ENCODE results near the gene TRIM33. TPM values are rescaled to one million over a fixed set of nuclear protein-coding genes. Genes with fewer than 3 reads are reported as not detected.

The TRIM33 gene
- total RNA-seq, 1 experiment from 2014 or later, result 50.1 TPM

DNA sequence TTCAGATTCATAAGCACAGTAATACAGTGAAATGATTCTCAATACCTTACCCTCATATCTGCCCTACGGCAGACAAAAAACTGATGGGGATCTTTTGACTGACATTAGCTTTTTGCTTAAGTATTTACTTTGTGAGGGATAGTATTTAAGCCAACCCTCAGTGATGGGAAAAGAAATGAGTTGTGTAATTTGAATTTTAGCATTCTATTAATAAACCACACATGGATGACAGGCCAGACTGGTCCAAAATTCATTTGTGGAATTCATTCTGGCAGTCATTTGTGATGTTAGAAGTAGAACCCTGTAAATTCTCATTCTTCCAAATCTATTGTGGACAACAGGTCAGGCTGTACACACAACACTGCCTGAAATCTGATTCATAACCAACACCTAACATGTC, 14.9 kb downstream of the TRIM33 start:
- ChIA-PET CTCF (no interaction called here), POLR2A (ENCODE audit: low non-redundant PET) (no interaction called here)
- no TSS peak for BruUV-seq (replicated peaks)
- Histone ChIP-seq H3K27ac (ENCODE audit: low read depth, low read length, poor library complexity, severe bottlenecking) (no peak overlapping the region), H3K4me1 (ENCODE audit: insufficient read depth, low read length, poor library complexity, severe bottlenecking) (peaks cover 10% of the 10 kb centered on the region), H3K4me3 (ENCODE audit: low read depth, low read length, poor library complexity, severe bottlenecking) (no peak overlapping the region), H3K9me3 (ENCODE audit: low read depth, low read length, poor library complexity, severe bottlenecking) (peaks cover 13% of the 10 kb centered on the region), H3K36me3 (ENCODE audit: insufficient read depth, low read length, poor library complexity, severe bottlenecking) (no peaks in the 10 kb centered on the region), H3K27me3 (replicated peaks; ENCODE audit: insufficient read depth, low read depth, low read length, poor library complexity) (no peaks in the 10 kb centered on the region)
- no peak for DNase-seq (ENCODE audit: low spot score)
- intact Hi-C loops (cut with micrococcal nuclease; ENCODE audit: unreplicated experiment), result no loop called here
- TF ChIP-seq, protein P1, sequence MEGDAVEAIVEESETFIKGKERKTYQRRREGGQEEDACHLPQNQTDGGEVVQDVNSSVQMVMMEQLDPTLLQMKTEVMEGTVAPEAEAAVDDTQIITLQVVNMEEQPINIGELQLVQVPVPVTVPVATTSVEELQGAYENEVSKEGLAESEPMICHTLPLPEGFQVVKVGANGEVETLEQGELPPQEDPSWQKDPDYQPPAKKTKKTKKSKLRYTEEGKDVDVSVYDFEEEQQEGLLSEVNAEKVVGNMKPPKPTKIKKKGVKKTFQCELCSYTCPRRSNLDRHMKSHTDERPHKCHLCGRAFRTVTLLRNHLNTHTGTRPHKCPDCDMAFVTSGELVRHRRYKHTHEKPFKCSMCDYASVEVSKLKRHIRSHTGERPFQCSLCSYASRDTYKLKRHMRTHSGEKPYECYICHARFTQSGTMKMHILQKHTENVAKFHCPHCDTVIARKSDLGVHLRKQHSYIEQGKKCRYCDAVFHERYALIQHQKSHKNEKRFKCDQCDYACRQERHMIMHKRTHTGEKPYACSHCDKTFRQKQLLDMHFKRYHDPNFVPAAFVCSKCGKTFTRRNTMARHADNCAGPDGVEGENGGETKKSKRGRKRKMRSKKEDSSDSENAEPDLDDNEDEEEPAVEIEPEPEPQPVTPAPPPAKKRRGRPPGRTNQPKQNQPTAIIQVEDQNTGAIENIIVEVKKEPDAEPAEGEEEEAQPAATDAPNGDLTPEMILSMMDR (conservative IDR thresholded peaks at IDR 0.05; ENCODE audit: low read depth, low read length), result no peak
- no peak for TF ChIP-seq EZH2 (IDR thresholded peaks at IDR 0.05; ENCODE audit: borderline replicate concordance, low read depth, low read length, poor library complexity, severe bottlenecking)

DNA sequence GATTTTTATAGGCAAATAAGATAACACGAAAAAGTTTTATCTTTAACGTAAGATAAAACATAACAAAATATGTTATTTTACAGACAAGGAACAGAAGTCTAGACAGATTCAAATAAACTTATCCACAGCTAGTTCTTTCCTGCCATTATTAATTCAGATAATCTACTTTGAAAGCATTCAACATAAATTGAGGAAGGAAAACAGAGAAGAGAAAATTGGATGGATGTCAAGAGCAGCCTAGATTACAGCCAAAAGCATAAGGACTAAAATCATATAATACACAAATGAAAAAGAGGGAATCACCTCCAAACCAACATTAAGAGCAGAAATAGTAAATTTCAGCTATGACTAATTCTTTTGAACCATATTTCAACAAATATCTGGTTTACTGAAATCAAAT, 15.5 kb downstream of the TRIM33 start:
- Histone ChIP-seq H3K27ac (ENCODE audit: low read depth, low read length, poor library complexity, severe bottlenecking) (no peak overlapping the region), H3K36me3 (ENCODE audit: insufficient read depth, low read length, poor library complexity, severe bottlenecking) (no peaks in the 10 kb centered on the region), H3K4me3 (ENCODE audit: low read depth, low read length, poor library complexity, severe bottlenecking) (no peak overlapping the region), H3K9me3 (ENCODE audit: low read depth, low read length, poor library complexity, severe bottlenecking) (peaks cover 13% of the 10 kb centered on the region), H3K4me1 (ENCODE audit: insufficient read depth, low read length, poor library complexity, severe bottlenecking) (peaks cover 13% of the 10 kb centered on the region), H3K27me3 (replicated peaks; ENCODE audit: insufficient read depth, low read depth, low read length, poor library complexity) (no peaks in the 10 kb centered on the region)
- no TSS peak for BruUV-seq (replicated peaks)
- ChIA-PET POLR2A (ENCODE audit: low non-redundant PET) (no interaction called here), CTCF (no interaction called here)
- TF ChIP-seq, protein P1 (conservative IDR thresholded peaks at IDR 0.05; ENCODE audit: low read depth, low read length), result no peak
- no peak for TF ChIP-seq EZH2 (IDR thresholded peaks at IDR 0.05; ENCODE audit: borderline replicate concordance, low read depth, low read length, poor library complexity, severe bottlenecking)
- DNase-seq (ENCODE audit: low spot score), result no peak
- intact Hi-C loops (cut with micrococcal nuclease; ENCODE audit: unreplicated experiment), result no loop called here

DNA sequence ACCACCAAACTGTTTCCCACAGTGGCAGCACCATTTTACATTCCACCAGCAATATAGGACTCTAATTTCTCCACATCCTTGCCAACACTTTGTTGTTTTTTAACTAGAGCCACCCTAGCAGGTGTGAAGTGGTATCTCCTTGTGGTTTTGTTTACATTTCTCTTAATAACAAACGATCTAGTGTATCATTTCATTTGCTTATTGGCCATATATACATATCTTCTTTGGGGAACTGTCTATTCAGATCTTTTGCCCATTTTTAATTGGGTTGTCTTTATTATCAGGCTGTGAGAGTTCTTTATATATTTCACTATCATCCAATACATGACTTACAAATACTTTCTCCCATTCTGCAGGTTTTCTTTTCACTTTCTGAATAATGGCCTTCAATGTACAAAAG, 18.0 kb downstream of the TRIM33 start:
- Histone ChIP-seq H3K9me3 (ENCODE audit: low read depth, low read length, poor library complexity, severe bottlenecking) (peaks cover 13% of the 10 kb centered on the region), H3K27me3 (replicated peaks; ENCODE audit: insufficient read depth, low read depth, low read length, poor library complexity) (no peaks in the 10 kb centered on the region), H3K4me3 (ENCODE audit: low read depth, low read length, poor library complexity, severe bottlenecking) (no peak overlapping the region), H3K36me3 (ENCODE audit: insufficient read depth, low read length, poor library complexity, severe bottlenecking) (no peaks in the 10 kb centered on the region), H3K4me1 (ENCODE audit: insufficient read depth, low read length, poor library complexity, severe bottlenecking) (peaks cover 19% of the 10 kb centered on the region), H3K27ac (ENCODE audit: low read depth, low read length, poor library complexity, severe bottlenecking) (no peak overlapping the region)
- no peak for DNase-seq (ENCODE audit: low spot score)
- BruUV-seq (replicated peaks), result no TSS peak
- intact Hi-C loops (cut with micrococcal nuclease; ENCODE audit: unreplicated experiment), result no loop called here
- CTCF ChIA-PET, result no interaction called here
- TF ChIP-seq, protein P1 (conservative IDR thresholded peaks at IDR 0.05; ENCODE audit: low read depth, low read length), result no peak
- TF ChIP-seq EZH2 (IDR thresholded peaks at IDR 0.05; ENCODE audit: borderline replicate concordance, low read depth, low read length, poor library complexity, severe bottlenecking), result no peak
- POLR2A ChIA-PET (ENCODE audit: low non-redundant PET), result no interaction called here
